ENCODE data around the gene ATG4B. TPM values are rescaled to one million over a fixed set of nuclear protein-coding genes. Genes with fewer than 3 reads are reported as not detected.

ATG4B gene
- total RNA-seq, 4 donors from 2014 or later: 44.2 to 72.1 (median 66.0) TPM

GRCh38 chr2:241613017-241613780 is 24.3 kb upstream of the ATG4B start:
- WGBS, 2 donors (ENCODE audit: low coverage in 1 of 2): 57 to 64% methylated on average over 11 to 15 of the region's 15 CpGs
- TF ChIP-seq EP300 (IDR thresholded peaks at IDR 0.05) (no peak), POLR2A (IDR thresholded peaks at IDR 0.05) (no peak), POLR2AphosphoS5 (IDR thresholded peaks at IDR 0.05) (no peak)
- Histone ChIP-seq H3K27me3 (no peaks in the 10 kb centered on the region), H3K4me1 (peaks cover 0 to 45% (median 13%) of the 10 kb centered on the region in 3 donors), H3K4me3 (no peak overlapping the region), H3K9me3 (no peaks in the 10 kb centered on the region), H3K36me3 (no peaks in the 10 kb centered on the region), H3K27ac (peak overlapping the region in 3 of 4 donors; percentile 9 to 90 (median 89))
- ATAC-seq: no peak

DNA sequence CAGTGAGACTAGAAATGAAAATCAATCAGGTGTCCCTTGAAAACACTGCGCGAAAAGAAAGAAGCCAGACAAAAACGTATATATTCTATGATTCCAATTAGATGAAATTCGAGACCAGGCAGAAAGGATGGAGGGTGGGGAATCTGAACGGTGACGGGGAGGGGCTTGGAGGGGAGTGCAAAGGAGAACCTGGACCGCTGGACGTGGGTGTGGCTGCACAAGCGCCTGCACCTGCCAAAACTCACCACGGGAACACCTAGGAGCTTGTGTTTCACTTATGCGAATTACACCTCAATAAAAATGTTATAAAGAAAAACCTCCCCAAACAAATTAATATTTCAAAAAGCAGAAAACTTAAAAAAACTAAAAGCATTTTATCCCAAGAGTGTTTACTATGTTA is 22.5 kb upstream of the ATG4B start:
- no peaks in the 10 kb centered on the region for H3K27me3 ChIP-seq
- H3K36me3 ChIP-seq: peaks cover 0 to 7% of the 10 kb centered on the region in 2 donors
- no peak for ATAC-seq
- no peak overlapping the region for H3K27ac ChIP-seq
- no peaks in the 10 kb centered on the region for H3K9me3 ChIP-seq
- TF ChIP-seq POLR2A (IDR thresholded peaks at IDR 0.05): no peak
- TF ChIP-seq EP300 (IDR thresholded peaks at IDR 0.05): no peak
- TF ChIP-seq CTCF (IDR thresholded peaks at IDR 0.05): no peak
- TF ChIP-seq POLR2AphosphoS5 (IDR thresholded peaks at IDR 0.05): no peak
- H3K4me3 ChIP-seq: no peak overlapping the region
- peaks cover 0 to 32% (median 7%) of the 10 kb centered on the region in 3 donors for H3K4me1 ChIP-seq
- 72 to 80% methylated on average over 8 to 11 of the region's 11 CpGs for WGBS, 2 donors (ENCODE audit: low coverage in 1 of 2)

GRCh38 chr2:241615522-241616052 is 21.9 kb upstream of the ATG4B start:
- 67 to 80% methylated on average over 1 to 2 of the region's 16 CpGs for WGBS, 2 donors (ENCODE audit: low coverage in 1 of 2)
- peaks cover 0 to 7% of the 10 kb centered on the region in 2 donors for H3K36me3 ChIP-seq
- TF ChIP-seq EP300 (IDR thresholded peaks at IDR 0.05): no peak
- ATAC-seq: no peak
- no peak overlapping the region for H3K4me3 ChIP-seq
- H3K27me3 ChIP-seq: no peaks in the 10 kb centered on the region
- H3K4me1 ChIP-seq: peaks cover 0 to 27% (median 5%) of the 10 kb centered on the region in 3 donors
- H3K27ac ChIP-seq: no peak overlapping the region
- no peaks in the 10 kb centered on the region for H3K9me3 ChIP-seq

DNA sequence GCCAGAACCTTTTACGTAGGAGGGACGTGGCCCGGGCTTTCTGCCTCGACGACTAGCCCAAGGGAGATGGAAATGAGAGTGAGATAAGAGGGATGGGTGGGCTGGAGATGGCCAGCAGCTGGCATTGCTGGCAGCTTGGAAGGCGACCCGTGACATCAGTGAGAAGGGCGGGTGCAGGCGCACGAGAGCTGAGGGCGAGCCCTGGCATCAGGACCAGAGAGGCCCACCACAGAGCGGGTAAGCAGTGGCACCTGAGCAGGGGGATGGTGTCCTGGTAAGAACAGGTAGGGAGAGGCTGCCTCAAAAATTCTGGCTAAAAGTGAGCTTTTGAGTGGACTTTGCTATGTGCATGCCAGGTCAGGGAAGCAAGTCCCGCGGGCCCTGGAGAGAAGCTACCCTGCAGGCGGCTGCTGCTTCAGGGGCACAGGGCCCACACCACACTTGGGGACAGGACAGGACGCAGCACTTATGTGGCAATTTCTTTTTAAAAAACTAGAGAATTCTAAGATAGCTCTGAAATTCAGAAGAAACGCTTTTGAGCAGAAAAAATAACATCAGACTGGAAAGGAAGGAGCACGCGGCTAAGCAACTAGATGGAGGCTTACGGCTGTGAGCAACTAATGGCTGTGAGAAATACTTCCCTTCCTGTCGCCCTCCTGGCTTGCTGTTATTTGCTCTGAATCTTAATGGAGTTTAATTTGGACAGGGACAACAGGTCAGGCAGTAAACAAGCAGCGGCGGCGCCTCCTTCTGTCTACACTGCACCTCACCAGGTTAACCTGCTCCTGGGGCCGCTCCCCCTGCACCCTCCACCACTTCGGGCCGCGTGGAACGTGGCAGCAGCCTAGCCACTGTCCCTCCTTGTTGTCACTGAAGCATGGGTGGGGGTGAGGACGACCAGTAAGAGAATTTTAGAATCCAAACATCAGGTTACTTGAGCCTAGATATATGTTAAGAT is 21.0 kb upstream of the ATG4B start:
- Histone ChIP-seq H3K27me3 (no peaks in the 10 kb centered on the region), H3K9me3 (no peaks in the 10 kb centered on the region), H3K27ac (no peak overlapping the region), H3K36me3 (peaks cover 0 to 7% of the 10 kb centered on the region in 2 donors), H3K4me1 (peaks cover 0 to 20% (median 4%) of the 10 kb centered on the region in 3 donors), H3K4me3 (no peak overlapping the region)
- ATAC-seq: no peak
- WGBS, 2 donors (ENCODE audit: low coverage in 1 of 2): 82 to 86% methylated on average over 9 to 21 of the region's 30 CpGs
- TF ChIP-seq POLR2AphosphoS5 (IDR thresholded peaks at IDR 0.05) (no peak), EP300 (IDR thresholded peaks at IDR 0.05) (no peak), POLR2A (IDR thresholded peaks at IDR 0.05) (no peak), CTCF (IDR thresholded peaks at IDR 0.05) (no peak)

DNA sequence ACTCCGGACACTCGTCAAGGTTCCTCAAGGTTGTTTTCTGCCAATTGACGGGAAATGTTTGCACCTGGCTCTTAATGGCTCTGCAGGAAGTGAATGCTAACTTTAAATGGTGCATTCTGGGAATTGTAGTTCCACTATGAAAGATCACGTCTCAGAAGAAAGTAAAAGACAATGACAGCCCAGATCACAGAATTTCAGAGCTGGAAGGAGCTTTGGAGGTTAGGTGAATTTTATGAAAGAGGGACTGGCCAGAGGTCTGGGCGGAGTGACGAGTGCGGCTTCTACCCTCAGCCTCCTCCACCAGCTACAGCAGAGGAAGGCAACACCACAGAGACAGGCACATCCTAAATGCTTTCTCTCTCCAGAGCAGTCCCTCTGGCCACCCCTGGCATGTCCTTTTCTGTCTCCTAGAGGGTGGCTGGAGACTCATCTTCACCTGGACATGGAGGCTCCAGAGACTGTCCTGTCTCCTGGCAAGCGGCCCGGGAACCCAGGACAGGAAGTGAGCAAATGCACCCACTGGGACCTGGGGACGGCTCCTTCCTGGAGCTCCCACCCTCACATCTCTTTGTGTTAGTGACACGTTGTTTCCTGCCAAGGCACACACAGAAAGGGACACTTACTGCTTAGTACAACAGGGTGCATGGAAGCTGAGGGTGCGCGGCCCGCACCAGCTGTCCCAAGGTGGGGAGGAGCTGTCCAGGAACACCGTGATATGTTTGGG is 19.9 kb upstream of the ATG4B start:
- TF ChIP-seq POLR2A (IDR thresholded peaks at IDR 0.05) (no peak), EP300 (IDR thresholded peaks at IDR 0.05) (no peak), POLR2AphosphoS5 (IDR thresholded peaks at IDR 0.05) (no peak)
- Histone ChIP-seq H3K4me3 (peak overlapping the region; percentile 11 to 27), H3K27ac (peak overlapping the region in 3 of 4 donors; percentile 38 to 57 (median 53)), H3K27me3 (no peaks in the 10 kb centered on the region), H3K36me3 (peaks cover 0 to 7% of the 10 kb centered on the region in 2 donors), H3K9me3 (no peaks in the 10 kb centered on the region), H3K4me1 (peaks cover 0 to 20% (median 4%) of the 10 kb centered on the region in 3 donors)
- 50 to 58% methylated on average over 7 to 8 of the region's 15 CpGs for WGBS, 2 donors (ENCODE audit: low coverage in 1 of 2)
- no peak for ATAC-seq
